CD4-positive, alpha-beta T cell treated with Interleukin-15 for 4 hours (primary cell): ENCODE results near the gene MBD3.
"Not testable (repeated sequence)": the region's sequence is repeated elsewhere in the genome, so short reads cannot be mapped to it uniquely, and the experiment has no call there.

Experiments
- DNase-seq: peaks from one replicate; pipeline ENCODE4 v3.0.0-alpha.2; 2020; ENCODE audit warnings: low spot score

MBD3 gene, protein sequence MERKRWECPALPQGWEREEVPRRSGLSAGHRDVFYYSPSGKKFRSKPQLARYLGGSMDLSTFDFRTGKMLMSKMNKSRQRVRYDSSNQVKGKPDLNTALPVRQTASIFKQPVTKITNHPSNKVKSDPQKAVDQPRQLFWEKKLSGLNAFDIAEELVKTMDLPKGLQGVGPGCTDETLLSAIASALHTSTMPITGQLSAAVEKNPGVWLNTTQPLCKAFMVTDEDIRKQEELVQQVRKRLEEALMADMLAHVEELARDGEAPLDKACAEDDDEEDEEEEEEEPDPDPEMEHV

DNA sequence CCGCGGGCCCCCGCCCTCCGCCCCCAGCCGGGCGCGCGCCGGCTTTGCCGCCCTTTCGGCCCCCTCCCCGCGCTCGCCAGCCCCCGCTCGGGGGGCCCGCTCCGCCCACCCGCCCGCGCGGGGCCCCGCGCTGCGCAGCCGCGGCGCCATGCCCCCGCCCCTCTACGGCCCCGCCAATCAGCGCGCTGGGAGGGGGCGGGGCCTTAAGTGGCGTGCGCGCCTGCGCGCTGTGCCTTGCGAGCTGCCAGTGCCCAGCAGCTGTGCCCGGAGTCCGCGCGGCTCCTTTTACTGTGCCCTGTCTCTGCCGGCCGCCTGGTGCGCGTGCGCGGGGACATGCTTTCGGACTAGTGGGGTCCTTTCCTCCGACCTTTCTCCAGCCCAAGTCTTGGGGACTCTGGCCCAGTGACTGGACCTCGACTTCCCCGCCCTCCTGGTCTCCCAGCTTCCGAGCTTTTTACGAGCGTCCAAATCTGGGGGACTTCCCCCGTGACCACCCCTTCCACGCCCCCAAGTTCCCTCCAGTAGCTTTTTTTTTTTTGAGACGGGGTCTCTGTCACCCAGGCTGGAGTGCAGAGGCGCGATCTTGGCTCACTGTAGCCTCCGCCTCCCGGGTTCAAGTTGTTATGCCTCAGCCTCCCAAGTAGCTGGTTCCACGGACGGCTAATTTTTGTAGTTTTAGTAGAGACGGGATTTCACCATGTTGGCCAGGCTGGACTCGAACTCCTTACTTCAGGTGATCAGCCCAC is at the start of gene MBD3:
Gene MBD3, minus strand, starts transcription at position 111 of the 746 bp plus-strand sequence. CDS start 234 bp downstream, outside the sequence.
- DNase-seq = peak; percentile 88

DNA sequence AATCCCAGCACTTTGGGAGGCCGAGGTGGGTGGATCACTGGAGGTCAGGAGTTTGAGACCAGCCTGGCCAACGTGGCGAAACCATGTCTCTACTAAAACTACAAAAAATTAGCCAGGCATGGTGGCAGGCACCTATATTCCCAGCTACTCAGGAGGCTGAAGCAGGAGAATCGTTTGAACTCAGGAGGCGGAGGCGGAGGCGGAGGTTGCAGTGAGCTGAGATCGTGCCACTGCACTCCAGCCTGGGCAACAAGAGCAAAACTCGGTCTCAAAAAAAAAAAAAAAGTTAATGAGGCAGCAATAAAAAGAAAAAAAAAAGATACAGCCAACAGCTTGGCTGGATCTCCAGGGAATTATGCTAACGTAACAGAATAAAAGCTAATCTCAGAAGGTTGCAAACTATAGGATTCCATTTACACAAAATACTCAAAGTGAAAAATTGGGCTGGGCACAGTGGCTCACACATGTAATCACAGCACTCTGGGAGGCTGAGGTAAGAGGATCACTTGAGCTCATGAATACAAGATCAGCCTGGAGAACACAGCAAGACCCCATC is 48.3 kb upstream of the MBD3 start:
- DNase-seq = not testable (repeated sequence)

DNA sequence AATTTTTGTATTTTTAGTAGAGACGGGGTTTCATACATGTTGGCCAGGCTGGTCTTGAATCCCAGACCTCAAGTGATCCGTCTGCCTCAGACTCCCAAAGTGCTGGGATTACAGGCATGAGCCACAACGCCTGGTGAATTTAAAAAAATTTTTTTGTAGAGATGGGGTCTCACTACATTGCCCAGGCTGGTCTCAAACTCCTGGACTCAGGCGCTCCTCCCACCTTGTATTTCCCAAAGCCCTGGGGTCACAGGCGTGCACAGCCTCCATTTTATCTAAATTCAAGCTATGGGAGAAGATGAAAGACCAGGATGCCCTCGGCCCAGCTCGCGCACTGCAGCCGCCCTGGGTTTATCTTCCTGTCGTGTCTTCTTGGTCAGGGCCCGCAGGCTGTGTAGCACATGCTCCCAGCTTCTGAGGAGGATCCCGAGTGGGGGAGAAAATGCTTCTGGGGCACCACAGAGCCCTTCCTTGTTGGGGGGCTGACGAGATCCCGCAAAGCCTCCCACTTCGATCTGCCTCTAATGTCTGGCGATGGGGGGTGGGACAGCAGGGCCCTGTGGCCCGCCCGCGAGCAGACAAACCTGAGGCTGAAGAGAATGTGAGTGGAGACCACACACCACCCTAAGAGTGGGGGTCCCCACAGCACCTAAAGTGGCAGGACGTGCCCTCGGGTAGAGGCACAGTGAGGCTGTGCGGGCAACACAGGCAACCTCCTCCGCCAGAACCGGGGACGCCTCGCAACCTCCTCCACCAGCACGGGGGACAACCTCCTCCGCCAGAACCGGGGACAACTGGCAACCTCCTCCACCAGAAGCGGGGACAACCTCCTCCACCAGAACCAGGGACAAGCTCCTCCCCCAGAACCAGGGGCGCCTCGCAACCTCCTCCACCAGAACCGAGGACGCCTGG is 43.9 kb upstream of the MBD3 start:
- no peak for DNase-seq

DNA sequence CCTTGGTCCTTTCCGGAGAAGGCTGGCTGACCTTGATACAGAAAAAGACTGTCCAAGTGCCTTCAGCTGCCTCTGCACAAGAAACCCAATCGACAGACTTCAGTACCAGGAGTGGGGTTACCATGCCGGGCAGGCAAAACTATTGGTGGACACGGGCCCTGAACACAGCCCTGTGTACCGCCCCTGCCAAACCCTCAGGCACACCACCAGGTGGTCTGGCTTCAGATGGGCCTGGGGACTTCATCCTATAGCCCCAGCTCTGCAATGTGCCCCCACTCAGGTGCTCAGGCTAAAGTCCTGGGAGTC is 42.2 kb upstream of the MBD3 start:
- DNase-seq = no peak

DNA sequence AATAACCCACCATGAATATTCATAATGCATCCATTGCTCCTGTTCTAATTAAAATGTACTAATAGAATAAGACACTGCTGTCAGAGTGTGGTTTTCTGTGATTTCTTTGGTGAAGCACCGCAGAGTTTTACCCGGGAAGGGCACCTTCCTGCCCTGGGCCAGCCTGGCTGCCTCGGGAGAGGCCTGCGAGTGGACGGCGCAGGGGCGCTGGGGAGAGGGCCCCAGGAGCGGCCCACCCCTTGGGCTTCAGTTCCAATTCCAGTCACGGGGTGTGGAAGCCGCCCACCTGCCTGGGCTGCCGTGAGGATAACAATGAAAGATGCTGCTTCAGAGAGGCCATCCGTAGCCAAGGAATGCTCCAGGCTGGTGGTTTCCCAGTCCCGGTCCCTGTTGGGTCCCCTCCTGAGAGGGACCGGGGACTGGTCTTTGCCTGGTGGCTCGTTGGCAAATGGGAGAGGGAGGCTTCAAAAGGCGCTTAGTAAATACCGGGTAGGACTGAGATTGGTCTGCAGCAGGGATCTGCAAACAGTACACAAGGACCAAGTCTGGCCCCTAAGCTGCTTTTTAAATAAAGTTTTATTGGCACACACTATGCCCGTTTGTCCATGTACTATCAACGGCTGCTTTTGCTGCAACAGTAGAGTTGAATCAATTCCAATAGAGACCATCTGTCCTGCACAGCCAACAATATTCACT is 41.7 kb upstream of the MBD3 start:
- no peak for DNase-seq

DNA sequence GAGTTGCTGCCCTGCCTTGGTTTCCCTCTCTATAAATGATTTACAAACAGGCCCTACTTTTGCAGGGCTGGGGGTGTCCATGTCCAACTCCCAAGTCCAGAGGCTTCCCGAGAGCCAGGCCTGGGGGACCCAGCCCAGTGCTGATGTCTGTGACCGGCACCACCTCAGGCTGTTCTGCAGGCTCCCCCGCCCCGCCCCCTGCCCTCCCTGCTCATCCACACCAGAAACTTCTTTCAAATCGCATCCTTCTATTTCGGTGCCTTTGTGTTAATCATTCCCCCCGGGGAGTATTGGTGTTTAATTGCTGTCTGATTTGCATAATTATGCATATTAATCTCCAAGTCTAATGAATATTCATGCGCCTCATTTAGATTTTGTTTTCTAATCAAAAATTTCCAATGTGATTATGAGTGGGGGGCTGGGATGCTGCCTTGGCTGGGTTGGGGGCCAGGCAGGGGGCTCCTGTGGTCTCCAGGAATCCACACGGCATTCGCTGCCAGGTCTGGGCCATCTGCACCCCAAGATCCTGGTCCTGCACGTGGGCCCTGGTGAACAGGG is 40.7 kb upstream of the MBD3 start:
- no peak for DNase-seq

DNA sequence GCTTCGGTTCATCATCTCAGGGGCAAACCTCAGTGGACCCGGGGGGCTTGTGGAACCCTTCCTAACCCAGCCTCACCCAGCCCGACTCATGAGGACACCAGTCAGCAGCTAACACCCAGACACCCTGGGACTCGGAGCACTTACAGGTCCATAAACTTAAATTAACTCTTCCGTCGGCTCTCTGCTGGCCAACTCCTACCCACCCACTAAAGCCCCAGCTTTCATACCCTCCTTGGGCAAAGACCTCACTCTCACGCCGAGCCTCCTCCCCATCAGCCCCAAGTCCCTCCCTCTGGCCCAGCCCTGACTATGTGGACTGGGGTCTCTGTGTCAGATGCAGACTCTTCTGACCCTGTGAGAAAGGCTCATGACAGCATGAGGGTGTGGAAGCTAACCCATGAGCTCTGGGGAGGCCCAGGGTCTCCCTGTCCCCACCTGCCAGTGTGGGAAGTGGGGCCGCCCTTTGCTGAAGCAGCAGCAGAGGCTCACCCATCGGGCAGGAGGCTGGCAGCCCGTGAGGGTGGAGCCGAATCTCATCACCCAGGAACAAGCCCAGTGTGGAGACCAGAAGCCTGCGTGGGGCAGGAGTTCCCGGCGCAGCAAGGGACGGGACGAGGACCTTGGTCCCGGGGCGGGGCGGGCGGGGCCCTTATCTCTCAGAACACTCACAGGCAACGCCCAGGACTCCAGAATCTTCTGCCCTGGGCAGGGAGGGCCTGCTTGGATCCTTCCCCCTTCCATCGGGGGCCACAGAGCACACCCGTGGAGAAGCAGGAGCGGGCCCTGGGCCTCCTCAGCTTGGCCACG is 40.0 kb upstream of the MBD3 start:
- no peak for DNase-seq

DNA sequence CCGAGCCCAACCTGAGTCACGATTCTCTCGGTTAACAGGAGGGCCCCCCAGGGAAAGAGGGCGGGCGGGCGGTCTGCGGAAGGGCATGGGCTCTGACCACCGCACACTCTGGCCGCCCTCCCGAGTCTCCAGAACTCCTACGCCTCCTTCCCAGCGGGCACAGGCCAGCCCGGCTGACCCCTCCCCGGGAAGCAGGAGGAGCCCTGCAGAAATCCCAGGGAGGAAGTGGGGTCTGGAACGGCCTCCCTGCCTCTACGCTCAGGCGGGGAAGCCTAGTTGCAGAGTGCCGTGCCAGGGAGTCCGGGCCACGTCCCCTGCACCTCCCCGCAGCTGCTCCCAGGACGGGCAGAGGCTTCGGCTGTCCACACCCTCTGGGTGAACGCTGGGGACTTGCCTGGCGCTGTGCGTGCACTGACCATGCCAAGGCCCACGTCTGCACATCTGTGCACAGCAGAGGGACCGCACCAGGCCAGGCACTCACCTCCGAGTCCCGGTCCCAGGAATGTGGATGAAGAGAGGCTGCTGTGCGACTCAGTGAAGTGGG is 39.0 kb upstream of the MBD3 start:
- DNase-seq = no peak

DNA sequence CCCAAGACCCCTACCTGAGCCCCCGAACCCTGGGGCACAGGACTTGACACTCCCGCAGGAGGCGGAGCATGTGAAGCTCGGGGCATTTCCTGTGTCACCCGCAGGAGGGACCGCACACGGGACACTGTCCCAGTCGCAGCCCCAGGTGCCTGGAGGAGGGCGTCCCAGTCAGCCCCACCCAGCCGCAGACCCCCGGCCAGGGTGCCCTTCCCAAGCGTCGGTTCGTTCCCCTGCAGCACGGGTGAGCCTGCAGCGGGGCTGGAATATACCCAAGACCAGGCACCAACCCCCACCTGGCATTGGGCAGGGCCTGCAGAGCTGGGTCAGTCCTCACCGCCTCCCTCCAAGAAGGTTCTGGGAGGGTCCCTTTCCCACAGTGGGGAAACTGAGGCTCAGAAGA is 38.1 kb upstream of the MBD3 start:
- no peak for DNase-seq

DNA sequence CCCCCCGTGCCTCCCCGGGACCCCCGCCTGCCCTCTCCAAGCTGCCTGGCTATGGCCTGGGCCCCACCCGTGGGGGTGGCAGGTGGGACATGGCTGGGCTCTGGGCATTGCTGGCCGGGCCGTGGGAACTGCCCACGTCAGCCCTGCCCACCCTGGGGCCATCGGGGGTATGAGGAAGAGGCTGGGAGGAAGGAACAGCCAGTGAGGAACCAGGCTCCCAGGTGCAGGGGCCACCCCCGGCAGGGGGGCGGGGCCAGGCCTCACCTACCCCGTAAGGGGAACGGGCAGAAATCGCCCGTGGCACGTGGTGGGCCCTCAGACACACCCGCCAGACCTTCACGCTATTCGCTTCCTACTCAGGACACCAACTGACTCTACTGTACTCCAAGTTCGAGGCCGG is 37.3 kb upstream of the MBD3 start:
- DNase-seq = no peak

DNA sequence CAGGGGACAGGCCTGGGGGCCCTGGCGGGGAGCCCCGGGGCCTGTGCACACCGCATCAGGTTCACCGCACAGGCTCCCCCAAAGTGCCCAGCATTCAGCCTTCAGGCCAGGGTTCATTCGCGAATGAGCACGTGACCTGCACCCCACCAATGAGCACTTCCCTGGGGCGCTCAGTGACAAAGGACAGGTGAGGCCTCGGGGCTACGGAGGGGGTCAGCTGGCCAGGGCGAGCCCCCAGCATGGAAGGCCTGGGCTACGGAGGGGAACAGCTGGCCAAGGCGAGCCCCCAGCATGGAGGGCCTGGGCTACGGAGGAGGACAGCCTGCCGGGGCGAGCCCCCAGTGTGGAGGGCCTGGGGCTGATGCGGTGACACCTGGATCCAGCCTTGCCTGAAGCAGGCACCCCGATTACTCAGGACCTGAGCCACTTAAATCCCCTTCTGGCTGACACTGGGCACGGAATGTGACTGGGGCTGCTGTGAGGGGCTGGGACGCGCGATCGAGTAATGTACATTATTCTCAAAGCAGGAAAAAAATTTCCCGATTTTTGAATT is 36.7 kb upstream of the MBD3 start:
- no peak for DNase-seq

DNA sequence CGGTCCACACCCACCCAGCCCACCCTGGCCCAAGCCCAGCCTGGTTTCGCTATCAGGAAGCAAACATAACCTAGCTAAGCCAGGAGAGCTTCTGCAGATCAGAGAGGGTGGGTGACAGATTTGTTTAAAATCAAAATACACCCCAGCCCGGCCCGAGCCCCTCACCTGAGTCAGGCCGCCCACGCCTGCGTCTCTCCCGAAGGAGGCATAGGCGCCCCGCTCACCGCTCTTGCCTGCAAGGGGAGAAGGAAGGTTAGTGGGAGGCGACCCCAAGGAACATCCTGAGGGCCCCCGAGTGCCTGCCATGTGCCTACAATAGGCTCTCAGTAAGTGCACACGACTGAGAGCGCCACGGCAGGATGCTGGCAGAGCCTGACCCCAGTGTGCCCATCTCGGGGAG is 34.5 kb upstream of the MBD3 start:
- no peak for DNase-seq

DNA sequence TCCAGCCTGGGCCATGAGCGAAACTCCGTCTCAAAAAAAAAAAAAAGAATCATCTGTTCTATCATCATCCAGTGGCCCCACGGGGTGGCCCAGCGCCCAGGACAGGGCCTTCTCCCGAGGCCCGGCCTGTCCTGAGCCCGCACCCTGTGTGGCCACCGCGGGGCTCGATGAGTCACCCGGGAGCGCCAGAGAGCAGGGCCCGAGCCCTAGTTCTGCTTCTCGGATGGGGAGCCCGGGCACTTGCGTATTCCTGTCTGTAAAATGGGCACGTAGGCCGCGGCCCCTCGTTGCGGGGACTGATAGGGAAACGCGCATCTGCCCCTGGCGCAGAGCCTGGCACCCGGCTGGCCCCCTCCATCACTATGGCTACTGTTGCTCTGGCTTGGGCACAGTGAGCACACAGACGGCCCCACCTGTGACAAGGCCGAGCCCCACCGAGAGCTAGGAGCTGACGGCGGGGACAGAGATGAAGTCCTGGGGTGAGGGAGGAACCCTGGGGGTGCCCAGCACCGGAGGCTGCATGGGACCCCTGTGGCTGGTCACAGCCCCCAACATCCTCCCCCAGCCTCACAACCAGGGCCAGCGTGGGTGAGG is 33.8 kb upstream of the MBD3 start:
- no peak for DNase-seq

DNA sequence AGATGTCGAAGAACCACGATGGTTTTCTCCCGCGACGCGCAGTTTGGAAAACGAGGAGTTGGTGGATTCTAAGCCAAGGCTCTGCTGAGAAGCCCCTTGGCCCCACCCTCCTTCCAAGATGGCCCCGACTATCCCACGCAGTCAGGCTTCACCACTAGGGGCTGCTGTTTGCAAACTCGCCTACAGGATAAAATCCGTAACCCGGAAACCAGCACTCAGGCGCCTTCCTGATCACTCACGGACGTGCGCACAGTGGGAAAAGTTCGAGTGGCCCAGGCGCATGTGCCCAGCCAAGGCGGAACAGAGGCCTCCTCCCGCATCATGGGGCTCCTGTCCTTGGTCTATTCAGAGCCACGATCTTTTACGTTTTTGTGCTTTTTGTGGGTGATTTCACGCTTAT is 31.8 kb upstream of the MBD3 start:
- peak; percentile 33 for DNase-seq

DNA sequence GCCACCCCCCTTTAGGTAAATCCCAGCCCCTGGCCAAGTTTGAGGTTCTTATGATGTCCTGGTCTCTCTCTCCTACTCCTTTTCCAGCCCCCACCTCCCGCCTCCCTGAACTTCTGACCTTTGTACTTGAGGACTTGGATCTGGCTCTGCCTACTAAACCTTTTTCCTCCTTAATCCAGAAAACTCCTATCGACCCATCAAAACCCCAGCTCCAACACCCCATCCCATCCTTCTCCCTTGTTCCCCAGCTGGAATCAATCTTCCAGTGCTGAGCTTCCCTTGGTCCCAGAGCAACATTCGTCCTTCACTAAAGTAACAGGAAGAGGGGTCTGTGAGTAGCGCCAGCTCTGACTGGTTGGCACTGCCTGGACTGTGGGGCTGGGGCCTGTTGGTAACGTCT is 29.9 kb upstream of the MBD3 start:
- DNase-seq = no peak

DNA sequence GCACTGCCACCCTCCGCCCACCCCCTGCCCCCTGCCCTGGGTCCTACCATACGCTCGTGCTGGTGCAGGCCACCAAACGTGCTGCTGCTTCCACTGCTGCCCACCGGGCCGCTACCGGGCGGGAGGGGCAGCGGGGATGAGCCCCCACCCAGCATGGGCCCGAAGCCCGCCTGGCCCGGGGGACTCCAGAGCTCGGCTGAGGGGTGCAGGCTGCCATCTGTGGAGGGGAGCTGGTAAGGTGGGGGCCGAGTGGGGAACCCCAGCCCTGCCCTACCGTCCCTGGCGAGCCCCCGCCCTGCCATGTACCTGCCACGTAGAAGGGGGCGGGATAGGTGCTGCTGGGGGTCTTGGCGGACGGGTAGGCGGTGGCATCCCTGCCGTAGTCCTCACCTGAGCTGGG is 29.3 kb upstream of the MBD3 start:
- DNase-seq = no peak

DNA sequence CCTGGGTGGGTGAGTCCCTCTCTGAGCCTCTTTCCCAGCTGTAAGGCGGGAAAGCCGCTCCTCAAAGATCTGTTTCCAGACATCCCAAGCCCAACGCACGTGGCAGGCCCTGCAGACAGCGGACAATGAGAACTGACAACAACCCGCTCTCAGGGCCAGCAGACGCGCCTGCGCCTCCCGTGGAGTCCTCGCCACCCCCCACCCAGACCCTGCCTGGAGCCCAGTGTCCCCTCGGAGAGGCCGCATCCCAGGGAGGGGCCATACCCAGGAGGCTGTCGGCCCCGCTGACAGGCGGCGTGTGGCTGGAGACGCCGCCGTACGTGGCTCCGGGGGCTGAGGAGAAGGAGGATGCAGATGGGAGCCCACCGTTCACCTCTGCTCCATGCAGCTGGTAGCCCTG is 28.9 kb upstream of the MBD3 start:
- no peak for DNase-seq

DNA sequence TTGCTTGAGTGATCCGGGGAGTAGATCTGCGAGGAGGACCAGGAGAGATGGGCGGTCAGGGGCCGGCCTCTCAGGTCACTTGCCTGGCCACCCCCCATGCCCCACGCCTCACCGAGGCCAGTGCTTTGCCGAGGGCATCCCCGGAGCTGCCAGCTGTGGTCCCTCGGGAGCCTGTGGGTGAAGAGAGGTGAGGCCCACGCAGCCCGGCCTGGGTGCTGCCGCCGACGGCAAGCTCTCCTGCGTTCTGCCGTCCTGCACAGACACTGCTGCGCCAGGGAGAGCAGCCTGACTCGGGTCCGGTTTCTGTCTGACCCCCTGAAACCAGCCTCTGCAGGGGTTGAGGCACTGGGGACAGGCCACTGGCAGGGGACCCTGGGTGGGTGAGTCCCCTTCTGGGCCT is 28.4 kb upstream of the MBD3 start:
- DNase-seq = no peak

DNA sequence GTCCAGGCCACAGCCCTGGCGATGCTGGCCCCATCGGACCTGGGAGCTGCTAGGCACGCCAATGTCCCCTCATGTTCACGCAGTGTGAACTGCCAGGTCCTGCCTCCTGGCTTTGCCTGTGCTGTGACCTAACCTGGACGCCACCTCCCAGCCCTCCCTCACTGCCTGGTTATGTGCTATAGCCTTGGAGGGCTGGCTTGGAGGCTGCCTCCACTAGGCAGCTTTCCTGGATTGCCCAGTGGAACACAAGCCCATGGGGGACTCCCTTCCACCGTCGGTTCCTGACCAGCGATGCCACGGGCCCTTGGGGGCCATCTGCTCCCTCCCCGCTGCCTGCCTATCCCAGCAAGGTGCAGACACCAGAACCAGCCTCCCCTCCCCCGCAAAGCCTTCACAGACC is 27.8 kb upstream of the MBD3 start:
- no peak for DNase-seq

DNA sequence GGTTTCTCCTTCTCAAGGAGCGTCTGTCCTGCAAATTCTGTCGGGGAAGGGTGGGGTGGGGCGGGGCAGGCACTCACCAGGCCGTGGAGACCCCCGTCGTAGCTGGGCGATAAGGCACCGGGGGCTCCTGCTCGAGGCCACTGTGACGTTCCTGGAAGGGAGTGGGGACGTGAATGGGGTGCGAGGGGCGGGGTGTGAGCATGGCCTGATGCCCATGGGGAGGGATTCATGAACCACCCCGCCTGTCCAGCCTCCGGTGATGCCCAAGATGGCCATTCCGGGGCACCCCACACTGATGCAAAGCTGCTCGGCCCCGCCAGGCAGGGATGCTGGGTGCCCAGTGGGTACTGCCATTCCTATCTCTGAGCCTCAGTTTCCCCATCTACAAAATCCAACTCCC is 27.0 kb upstream of the MBD3 start:
- no peak for DNase-seq
